GM12891 (cell line): Measurements from ENCODE around the gene SLC7A1.

Experiments used
- PAX5 ChIP-seq: IDR thresholded peaks from 2 replicates; pipeline ENCODE4 v1.6.1; 2011; ENCODE audit warnings: low read length, moderate library complexity, mild to moderate bottlenecking; ENCODE audit not compliant: insufficient read depth, severe bottlenecking
- POLR2A ChIP-seq: IDR thresholded peaks from 2 replicates; pipeline ENCODE4 v1.6.1; 2011; ENCODE audit warnings: low read depth, low read length, control low read depth
- POLR2AphosphoS5 ChIP-seq: IDR thresholded peaks from 2 replicates; pipeline ENCODE4 v1.6.1; 2011; ENCODE audit warnings: low read depth, low read length, control low read depth
- SPI1 ChIP-seq: IDR thresholded peaks from 2 replicates; pipeline ENCODE4 v1.6.1; 2011; ENCODE audit warnings: low read depth, low read length, control low read depth
- TAF1 ChIP-seq: IDR thresholded peaks from 2 replicates; pipeline ENCODE4 v1.6.1; 2011; ENCODE audit warnings: low read depth, low read length, control low read depth

- TF ChIP-seq POLR2A (no peak), TAF1 (no peak), POLR2AphosphoS5 (no peak), SPI1 (no peak), PAX5 (no peak)
Measured at GRCh38 chr13:29607465-29607864, 12.0 kb upstream of the SLC7A1 start.
